Activated CD4-positive, CD25-positive, alpha-beta regulatory T cell (primary cell): Measurements from ENCODE around the gene RELL1.

ENCODE experiments used
- DNase-seq, 4 experiments: peaks; one replicate each; lab custom pipeline; 2025; lab: John Stamatoyannopoulos, UW

RELL1 gene

GRCh38 chr4:37597034-37597433 lies 89.1 kb downstream of the RELL1 start:
- no peak for DNase-seq

DNA sequence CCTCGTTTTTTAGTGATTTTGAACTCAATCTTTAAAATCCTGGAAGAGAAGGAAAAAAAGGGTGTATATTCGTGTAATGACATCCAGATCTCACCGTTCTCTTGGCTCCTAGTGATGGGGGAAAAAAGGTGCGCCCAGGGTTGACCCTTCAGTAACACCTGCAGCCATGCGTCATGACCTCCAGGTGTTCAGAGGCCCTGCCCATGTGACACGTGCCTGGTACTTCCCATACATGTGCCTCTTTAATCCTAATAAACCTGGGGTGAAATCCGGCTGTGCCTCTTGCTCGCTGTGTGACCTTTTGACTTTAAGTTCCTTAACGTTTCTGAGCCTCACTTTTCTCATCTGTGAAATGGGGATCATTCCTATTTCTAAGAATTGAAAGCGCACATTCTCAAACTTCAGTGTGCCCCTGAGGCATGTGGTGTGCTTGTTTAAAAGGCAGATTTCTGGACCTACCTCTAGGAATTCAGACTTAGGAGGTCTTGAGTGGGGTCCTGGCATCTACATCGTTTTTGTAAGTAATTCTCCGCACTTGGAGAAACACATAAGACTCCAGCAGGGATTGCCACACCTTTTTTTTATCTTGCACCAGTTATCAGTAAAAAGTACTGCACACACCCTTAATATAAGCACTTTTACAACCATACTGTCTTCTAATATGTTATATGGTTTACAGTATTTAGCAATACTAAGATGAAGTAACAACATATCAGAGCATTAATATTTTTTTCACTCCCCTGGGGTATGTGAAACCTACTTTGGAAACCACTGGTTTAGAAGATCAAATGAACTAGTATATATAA lies 90.1 kb downstream of the RELL1 start:
- DNase-seq, result no peak

GRCh38 chr4:37594099-37594498 lies 92.1 kb downstream of the RELL1 start:
- no peak for DNase-seq

- DNase-seq, result no peak
These were observed 94.8 kb downstream of the RELL1 start for GRCh38 chr4:37591349-37591748.

DNA sequence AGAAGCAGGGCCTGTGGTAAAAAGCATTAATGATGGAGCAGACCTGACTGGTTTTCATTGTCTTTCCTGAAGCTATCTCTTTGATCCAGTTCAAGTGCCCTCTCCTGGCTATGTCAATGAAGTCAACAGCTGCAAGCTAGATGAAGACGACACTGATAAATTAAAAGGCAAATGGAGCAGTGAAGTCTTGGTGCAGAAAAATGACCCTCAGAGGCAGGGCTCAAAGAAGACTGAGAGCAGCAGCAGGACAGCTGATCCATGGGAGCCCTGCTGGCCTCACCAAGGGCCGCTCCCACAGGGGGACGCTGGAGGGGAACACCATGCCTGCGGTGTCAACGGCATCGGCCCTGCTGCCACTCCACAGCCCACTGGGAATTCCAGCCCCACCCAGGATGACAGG lies 96.2 kb downstream of the RELL1 start:
- no peak for DNase-seq

GRCh38 chr4:37588150-37588549 lies 98.0 kb downstream of the RELL1 start:
- DNase-seq, result no peak

DNA sequence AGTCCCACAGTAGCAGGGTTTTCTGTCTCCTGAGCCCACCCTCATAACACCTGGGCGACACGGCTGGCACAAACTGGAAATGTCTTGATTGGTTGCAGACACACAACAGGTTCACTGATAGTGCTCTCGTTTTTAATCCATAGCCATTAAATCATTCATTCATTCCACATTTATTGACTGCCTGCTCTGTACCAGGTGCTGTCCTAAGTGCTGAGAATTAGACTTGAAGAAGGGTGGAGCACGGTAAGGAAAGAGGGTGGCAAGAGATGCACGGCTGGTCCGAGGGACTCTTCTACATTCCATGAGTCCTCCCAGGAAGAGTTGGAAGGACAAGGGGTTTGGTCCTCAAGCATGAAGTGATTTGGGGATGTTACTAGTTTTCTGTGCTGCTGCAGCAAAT lies 100.0 kb downstream of the RELL1 start:
- DNase-seq, result no peak

DNA sequence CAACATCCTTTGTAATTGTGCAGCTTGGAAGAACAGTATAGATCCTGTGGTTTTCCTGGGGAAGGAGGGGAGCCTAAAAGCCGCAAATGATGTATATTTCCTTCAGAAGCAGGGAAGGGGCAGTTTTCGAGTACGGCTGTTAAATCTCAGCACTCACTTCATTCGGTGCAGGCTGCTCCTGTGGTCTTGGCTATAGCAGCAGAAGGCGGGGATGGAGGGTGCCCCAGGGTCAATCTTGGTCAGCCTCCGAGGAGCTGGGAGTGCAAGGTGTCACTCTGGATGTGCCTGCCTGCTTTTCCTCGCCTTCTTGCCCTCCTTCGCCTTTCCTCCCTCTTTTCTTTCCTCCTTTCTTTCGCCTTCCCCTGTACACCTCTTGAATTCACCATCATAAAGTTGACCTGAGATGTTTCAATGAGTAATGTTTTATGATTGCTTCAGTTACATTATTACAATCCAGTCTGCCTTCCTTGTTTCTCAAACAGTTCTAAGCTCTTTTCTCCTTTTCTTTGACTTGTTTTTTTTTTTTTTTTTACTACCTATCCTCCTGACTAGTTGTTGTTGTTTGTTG lies 101.6 kb downstream of the RELL1 start:
- DNase-seq, result no peak

DNA sequence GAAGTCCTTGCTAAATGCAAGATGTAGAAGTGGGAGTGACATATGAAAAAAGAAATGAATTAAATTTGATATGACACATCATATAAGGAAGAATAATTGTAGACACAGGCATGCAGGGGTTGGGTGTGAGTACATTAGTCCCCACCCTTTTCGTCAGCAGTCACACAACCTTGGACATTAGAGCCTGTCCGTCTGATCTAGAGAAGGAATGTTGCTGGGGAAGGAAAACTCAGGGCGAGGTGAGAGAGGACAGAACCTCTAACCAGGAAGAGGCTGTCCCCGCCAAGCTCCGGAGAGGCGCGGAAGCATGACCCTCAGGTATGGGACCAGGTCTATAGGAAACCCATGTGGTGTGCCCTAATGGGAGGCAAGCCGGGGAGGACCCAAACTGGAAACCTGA lies 102.1 kb downstream of the RELL1 start:
- no peak for DNase-seq

DNA sequence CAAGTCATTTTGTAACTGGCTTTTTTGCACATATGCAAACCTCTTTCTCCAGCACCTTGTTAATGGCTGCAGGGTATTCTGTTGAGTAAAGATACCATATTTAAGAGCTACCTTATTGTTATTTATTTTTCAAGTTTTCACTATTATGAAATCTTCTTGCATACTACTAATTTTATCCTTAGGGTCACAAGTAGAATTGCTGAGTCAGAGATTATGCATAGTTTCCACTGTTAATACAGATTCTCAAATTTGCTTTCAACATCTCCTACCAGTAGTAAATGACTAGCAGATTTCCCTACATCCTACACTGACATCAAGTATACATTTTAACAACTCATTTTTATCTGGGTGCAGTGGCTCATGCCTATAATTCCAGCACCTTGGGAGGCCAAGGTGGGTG lies 112.6 kb downstream of the RELL1 start:
- DNase-seq, result no peak

GRCh38 chr4:37568489-37568888 lies 117.7 kb downstream of the RELL1 start:
- DNase-seq, result no peak

DNA sequence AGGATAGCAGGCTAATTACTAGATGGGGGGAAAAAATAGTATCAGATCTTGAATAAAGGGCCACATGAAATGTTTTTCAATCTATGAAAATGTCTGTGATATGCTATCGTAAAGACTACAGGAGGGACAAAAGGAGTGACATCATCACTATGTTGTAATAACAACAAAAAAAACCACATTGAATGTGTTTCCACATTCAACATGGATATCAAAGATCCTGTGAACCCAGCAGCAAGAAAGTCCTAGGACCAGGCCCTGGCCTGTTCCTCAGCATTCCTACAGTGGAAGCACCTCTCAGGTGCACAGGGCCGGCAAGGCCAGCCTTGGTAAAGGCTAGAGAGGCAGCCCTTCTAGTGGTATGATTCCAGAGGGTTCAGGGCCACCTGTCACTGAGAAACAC lies 118.3 kb downstream of the RELL1 start:
- no peak for DNase-seq

DNA sequence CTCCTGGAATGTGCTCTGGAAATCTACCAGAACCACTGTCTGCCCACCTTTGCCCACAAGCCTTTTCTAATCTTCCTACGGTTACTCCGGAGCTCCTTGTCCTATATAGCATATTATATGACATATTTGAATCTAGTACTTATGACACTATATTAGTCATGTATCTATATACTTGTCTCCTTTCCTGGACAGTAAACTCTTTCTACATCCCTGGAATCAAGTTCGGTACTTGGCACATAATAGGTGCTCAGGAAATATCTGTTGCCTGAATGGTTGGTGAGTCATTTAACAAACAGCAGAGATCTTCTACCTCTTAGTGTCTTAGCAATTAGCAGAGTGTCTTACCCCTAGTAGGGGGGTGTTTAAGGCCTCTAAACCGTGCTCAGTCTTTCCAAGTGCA lies 123.6 kb downstream of the RELL1 start:
- DNase-seq, result no peak

DNA sequence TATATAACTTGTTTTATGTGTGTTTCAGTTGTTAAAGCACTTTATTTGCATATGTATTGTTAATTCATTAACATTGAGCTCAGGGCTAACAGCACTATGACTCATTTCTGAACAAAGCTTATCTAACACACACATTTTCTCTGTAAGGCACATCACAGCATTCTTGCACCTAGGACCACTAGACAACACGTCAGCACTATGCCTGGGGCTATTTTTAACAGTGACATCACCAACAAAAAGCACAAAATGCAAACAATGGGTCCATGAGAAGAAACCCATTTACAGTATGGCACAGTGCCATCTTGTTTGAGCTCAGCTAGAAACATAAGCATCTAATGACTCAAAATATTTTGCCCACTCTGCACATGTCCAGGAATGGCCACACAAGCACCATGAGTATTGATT lies 124.4 kb downstream of the RELL1 start:
- DNase-seq, result no peak

- no peak for DNase-seq
These were observed 124.9 kb downstream of the RELL1 start for GRCh38 chr4:37561196-37561802.
